Fibroblast of mammary gland (primary cell): ENCODE measurements around the gene EPAS1.

ENCODE experiments used
- DNase-seq: peaks from one replicate; pipeline ENCODE4 v3.0.0-alpha.2; 2010; ENCODE audit warnings: low read depth
- H3K4me3 ChIP-seq: 2 replicates; pipeline ENCODE4 v1.5.1; 2011; ENCODE audit warnings: low read depth, mild to moderate bottlenecking, low read length, moderate library complexity; ENCODE audit not compliant: control insufficient read depth
- CTCF ChIP-seq: conservative IDR thresholded peaks from 2 replicates; pipeline ENCODE4 v1.5.1; 2011; ENCODE audit warnings: low read depth, low read length, inconsistent platforms; ENCODE audit not compliant: control insufficient read depth, insufficient read depth

EPAS1 gene

GRCh38 chr2:46304635-46305034 is 7.4 kb downstream of the EPAS1 start:
- no peak overlapping the region for H3K4me3 ChIP-seq
- no peak for TF ChIP-seq CTCF
- DNase-seq = no peak

GRCh38 chr2:46305187-46305586 is 8.0 kb downstream of the EPAS1 start:
- no peak for TF ChIP-seq CTCF
- no peak for DNase-seq
- no peak overlapping the region for H3K4me3 ChIP-seq

GRCh38 chr2:46305767-46306166 is 8.6 kb downstream of the EPAS1 start:
- H3K4me3 ChIP-seq = no peak overlapping the region
- no peak for DNase-seq
- no peak for TF ChIP-seq CTCF

DNA sequence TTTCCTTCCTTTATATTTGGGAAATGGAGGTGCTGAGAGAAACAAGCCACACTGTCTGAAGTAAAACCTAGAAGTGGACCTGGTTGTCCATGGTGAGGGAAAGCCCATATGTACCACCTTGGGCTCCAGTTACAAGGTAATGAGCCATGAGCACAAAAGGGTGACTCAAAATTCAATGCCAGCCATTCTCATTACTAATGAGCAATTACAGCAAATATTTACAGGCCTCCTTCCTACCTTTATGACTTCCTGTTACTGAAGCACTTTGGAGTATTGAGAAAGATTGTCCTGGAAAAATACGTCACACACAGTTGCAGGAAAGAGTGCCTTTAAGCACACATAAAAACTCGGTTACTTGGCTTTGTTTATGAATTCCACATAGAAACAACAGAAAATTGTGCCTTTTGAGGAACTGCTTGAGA is 9.1 kb downstream of the EPAS1 start:
- DNase-seq = peak; percentile 50
- no peak for TF ChIP-seq CTCF
- H3K4me3 ChIP-seq = no peak overlapping the region

DNA sequence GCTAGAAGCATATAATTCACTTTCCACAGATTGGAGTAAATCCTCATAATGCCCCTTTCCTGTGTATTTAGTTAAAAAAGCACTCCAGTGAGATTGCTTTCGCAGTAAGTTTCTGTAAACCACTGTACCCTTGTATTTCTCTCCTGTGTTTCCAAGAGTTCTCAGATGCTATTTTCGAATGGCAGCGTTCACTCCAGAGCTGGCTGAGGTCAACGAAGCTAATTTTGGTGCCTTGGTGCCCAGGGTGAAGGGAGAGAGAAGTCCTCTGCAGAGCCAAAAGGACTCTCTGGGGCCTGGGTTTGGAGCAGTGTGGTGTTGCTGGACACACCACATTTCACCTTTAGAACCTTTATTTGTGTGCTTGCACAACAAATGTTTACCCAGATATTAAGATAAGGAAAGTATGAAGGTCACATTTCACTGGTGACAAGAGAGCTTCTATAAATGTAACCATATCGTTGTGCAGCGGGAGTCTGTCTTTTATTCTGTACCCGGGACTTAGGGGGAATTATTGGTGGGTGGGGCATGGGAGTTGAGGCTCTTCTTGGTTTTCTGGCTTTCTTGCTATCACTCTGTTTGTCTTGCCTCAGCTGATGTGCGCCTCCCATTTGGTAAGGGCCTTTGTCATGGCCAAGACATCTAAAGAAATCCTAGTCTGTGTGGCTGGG is 9.9 kb downstream of the EPAS1 start:
- no peak for DNase-seq
- H3K4me3 ChIP-seq = no peak overlapping the region
- TF ChIP-seq CTCF = no peak

GRCh38 chr2:46308081-46308480 is 10.9 kb downstream of the EPAS1 start:
- H3K4me3 ChIP-seq = no peak overlapping the region
- DNase-seq = no peak
- no peak for TF ChIP-seq CTCF

GRCh38 chr2:46308629-46309028 is 11.4 kb downstream of the EPAS1 start:
- DNase-seq = no peak
- no peak for TF ChIP-seq CTCF
- no peak overlapping the region for H3K4me3 ChIP-seq
